Frontal cortex (tissue), 4 donors: ENCODE data around the gene NPM3. TPM values are rescaled to one million over a fixed set of nuclear protein-coding genes. Genes with fewer than 3 reads are reported as not detected.

Experiments used
- DNase-seq, 2 donors: peaks; one replicate each; pipeline ENCODE4 v3.0.0; 2012; ENCODE audit warnings: low spot score in 2 of 2
- FAIRE-seq: peaks from 2 replicates; lab custom pipeline; 2012; peaks lifted over from hg19 to GRCh38; lab: Jason Lieb, UNC
- total RNA-seq: library from RNA; depleted of rRNA; stranded (reverse); fragments of >200 nt; gene quantifications from one replicate; pipeline ENCODE4 v1.2.3, GENCODE V29; 2014
- donor health status: control.
- donor health status: control.
- donor health status: control.

The NPM3 gene
- total RNA-seq, 1 donor from 2014 or later = 53.4 TPM

DNA sequence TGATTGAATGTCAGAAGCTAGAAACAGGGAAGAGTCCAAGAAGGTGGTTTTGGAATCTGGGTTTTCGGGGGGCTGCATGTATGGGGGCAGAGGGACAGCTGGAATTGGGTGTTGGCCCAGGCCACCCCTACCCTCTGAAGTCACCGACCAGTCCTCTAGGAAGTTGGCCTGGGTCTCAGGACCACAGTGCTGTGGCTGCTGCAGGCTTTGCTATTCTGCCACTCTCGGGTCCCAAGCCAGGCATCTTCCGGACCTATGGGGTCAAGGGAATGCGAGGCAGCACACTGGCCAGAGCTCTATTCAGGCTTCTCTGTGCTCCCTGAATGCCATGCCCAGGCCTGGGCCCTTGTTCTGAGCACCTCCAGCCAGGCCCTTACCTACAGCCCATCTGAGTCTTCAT lies 20.5 kb downstream of the NPM3 start:
- DNase-seq (no peak), FAIRE-seq (no peak)

DNA sequence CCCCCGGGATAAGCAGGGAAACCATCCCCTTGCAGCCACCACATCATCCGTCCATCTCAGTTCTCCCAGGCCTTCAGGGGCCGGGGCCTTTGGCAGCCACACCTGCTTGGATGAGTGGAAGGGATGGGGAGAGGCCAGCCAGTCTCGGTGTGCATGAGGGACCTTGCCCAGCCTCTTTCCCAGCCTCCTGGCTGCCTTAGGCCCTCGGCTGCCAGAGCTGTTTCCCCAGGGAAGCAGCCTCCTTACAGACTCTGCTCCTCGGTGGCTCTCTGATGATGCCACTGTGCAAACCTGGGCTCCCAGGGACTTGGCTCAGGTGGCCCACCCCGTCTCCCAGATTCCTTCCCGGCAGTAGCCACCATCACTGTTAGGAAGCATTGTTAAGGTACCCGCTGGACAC lies 22.0 kb downstream of the NPM3 start:
- no peak for FAIRE-seq
- DNase-seq = no peak

DNA sequence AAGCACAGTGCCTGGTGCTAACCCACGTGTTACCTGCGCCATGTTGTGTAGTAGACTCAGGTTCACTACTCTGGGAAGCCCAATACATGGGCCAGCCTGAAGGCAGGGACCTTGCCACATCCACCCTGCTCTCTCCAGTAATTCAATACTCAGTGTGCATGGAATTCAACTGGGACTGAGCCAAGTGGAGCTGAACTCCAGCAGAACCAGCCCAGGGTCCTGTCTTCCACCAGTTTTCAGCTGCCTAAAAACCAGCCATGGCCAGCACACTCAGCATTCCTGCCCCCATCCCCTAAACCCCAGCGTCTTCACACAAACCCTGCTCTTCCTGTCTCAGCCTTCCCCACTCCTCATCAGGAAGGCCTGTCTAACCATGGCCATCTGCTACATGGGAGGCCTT lies 22.7 kb downstream of the NPM3 start:
- FAIRE-seq = no peak

DNA sequence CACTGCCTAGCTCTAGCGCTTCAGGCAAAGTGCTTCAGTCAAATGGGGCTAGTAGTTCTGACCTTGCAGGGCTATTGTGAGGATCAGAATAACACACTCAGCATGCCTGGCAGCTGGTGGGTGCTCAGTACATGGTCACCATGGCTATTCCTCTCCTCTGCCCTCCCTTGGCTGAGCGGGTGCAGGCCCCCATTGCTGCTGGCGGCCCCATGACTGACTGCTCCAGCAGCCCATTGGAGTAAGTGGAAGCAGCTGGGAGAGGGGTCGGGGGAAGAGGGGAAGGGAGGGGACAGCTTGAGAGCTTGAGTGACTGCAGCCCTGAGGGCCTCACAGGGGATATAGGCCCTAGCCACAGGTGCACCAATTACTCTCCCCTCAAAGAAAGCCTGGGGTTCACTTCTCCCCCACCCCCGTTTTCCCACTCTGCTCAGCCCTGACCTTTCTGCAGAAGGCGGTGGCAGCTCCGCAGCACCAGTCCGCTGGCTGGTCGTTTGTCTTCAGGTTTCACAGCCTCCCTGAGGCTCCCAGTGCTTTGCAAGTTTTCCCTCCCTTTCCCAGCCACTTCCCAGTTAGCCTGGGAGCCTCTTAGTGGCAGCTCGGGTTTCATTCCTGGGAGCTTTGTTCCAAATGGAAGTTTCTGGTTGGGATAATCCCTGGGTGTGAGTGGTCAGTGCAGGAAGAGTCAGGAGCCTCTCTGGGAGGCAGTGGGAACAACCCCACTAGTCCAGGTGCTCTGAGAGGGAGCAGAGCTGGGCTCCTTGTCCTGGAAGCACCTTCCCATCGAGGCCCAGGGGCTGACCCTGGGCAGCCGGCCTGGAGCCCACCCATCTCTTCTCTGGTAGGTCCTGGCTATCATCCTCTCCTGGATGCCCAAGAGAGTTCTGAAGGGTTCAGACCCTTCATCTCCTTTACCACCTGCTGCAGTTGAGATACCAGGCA lies 23.7 kb downstream of the NPM3 start:
- FAIRE-seq (no peak), DNase-seq (no peak)

More for the DNA sequence above, 22.7 kb downstream of the NPM3 start:
- no peak for DNase-seq

DNA sequence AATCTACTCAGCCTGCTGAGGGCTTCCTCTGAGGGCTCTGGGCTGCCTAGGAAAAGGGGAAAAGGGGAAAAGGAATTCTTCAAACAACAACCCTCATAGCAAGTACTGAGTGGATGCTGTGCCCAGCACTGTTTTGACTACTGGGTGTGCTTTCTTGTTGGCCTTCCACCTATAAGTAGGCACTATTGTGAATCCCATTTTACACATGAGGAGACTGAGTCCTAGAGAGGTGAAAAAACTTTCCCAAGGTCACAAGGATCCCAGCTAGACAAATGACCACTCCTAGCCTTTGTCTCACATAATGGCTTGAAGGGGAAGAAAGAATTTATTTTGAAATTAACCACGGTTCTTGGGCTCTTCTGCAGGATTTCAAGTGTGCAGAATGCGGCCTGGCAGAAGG lies 24.4 kb downstream of the NPM3 start:
- FAIRE-seq = no peak
- DNase-seq = no peak

DNA sequence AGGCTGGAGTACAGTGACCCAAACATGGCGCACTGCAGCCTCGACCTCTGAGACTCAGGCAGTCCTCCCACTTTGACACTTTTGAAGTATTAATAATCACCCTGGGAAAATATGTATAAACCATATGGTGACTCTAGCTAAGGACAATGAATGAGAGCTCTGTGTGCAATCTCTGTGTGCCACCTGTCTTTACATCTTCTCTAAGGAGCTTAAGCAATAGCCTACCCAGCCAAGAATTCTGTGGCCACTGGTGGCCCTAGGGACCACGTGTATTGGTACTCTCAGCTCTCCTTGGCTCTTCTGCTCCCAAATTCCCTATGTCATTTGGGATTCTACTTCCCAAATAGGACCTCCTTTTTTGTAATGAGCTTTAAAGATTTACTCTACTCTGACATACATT lies 31.0 kb downstream of the NPM3 start:
- FAIRE-seq (no peak), DNase-seq (no peak)

DNA sequence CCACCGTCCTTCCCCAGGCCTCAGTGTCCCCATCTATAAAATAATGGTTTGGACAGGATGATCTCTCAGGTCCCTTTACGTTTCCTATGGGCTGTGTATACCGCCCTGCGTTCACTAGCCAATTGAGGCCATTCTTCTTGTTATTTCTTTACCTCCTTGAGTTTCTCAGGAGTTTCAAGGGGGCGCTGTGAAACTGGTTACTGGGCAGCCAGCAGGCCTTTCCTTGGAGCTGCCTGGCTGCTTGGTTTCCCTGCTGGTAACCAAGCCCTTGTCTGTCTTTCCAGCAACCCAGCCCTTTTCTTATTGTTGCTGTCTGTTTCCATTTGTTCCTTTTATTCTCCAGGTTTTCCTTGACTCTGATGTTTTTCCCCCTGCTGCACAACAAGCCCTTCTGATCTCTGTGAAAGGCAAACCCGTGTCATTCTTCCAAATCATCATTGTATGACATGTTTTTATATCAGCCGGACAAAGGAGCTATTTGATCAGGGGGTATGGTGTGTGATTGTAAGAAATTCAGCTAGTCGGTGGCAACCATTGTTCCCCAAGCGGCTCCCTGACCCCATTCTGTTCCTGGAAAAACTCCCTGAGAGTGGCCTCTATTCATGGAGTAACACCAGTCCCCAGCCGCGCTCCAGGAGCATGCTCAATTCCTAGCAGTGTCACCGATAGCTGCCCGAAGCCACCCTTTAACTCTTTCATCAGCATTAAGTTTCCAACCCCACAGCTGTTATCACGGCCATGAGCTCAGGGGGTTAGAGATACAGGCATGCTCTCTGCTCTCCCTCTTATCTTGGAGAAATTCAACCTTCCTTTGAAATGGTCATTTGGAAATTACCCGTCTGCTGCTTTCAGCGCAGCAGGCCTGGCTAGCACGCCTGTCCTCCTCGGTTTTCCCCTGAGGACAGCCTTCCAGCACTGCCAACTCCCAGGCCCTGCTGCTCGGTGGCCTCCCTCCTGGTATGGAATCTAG lies 33.9 kb downstream of the NPM3 start:
- no peak for FAIRE-seq
- no peak for DNase-seq

DNA sequence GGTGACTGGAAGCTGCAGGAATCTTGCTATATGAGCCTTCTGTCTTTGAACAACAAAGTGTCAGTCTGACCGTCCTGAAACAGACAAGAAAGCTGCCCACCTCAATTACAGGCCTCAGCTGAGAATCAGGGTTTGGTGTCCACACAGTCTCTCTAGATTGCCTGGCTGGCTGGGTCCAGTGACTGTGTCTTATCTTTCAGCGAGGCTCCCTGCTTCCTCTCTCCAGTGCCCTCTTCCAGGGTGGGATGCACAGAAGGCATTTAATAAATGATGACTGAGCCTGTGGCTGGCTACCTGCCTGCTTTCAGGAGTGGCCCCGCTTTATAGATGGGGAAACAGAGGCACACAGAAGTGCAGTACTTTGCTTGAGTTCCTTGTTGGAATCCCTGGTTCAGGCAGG lies 34.8 kb downstream of the NPM3 start:
- DNase-seq (no peak), FAIRE-seq (no peak)

DNA sequence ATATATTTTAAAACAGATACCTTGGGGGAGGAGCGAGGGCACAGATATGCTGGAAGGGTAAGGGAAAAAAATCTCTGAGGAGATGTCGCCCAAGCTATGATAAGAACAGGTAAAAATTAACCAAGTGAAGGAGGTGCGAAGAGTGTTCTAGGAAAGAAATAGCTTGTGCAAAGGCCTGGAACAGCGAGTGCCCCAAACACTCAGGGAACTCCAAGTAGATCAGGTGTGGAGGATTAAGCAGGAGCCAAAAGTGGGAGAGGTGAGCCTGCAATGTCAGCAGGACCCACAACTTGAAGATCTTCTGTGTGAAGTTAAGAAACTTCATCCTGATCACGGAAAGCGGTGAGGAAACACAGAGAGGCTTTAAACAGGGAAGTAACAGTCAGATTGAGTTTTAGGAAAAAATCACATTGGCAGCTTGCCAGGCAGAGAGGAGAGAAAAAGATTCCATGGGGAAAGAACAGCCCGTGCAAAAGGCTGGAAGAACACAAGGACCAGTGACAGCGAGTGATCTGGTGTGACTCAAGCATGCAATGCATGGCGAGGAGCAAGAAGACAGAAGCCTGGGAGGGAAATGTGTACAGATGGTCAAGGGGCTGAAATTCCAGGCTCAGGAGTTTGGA lies 38.1 kb downstream of the NPM3 start:
- DNase-seq (no peak), FAIRE-seq (no peak)

DNA sequence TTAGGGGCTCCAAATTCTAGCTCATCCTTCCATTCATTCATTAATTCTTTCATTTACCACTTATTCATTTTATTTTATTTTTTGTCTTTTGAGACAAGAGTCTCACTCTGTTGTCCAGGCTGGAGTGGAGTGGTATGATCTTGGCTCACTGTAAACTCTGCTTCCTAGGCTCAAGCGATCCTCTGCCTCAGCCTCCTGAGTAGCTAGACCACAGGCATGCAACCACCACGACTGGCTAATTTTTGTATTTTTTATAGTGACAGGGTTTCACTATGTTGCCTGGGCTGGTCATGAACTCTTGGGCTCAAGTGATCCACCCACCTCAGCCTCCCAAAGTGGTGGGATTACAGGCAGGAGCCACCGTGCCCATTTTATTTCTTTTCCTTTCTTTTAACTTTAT lies 39.0 kb downstream of the NPM3 start:
- FAIRE-seq = no peak
- no peak for DNase-seq

DNA sequence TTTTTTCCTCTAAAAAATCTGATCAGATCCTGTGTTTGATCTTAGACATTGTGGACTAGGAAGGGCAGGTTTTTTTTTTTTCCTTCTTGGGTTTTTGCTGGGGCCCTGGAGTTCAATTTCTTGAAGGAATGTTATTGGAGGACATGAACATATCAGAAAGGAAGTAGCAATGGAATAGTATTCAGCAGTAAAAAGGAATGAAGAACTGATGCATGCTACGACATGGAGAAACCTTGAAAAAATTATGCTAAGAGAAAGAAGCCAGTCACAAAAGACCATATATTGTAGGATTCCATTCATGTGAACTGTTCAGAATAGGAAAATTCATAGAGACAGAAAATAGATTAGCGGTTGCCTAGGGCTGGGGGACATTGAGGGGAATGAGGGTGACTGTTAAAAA lies 41.3 kb downstream of the NPM3 start:
- FAIRE-seq = no peak

DNA sequence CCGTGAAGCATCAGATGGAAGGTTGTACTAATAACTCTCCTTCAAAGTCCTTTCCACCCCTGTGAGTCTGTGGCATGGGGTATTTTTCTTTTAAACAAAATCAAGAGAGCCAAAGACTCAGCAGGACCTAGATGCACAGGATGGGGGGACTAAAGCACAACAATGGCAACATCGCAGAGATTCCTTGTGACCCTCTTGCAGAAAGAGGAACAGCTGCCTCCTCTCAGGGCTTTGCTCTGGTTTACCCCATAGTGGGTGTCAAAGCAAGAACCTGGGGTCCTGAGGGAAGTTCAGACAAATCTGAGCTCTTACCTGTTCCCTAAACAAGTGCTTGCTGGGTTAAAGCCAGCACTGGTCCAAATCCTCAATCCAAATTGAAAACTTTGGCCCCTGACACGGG lies 46.6 kb downstream of the NPM3 start:
- FAIRE-seq (no peak), DNase-seq (no peak)

More for the DNA sequence above, 41.3 kb downstream of the NPM3 start:
- no peak for DNase-seq

DNA sequence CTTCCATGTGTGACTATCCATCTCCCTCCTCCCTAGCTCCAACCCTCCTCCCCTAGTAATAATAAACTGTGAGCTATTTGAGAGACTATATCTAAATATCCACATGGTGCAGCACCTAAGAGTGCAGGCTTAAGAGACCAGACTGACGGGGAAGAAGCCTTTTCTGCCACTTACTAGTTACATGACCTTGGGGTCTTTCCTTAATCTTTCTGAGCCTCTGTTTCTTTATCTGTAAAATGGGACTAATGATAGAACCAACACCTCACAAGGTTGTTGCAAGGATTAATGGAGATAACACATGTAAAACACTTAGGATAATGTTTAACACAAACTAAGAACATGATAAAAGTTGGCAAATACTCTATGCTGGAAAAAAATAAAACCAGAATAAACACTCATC lies 51.1 kb downstream of the NPM3 start:
- FAIRE-seq (no peak), DNase-seq (no peak)

Other genes starting within 250 kb of the NPM3 start
- 6.5 TPM for gene POLL, start 195.2 kb downstream of the NPM3 start, total RNA-seq
- 28.5 TPM for gene DPCD, start 195.1 kb downstream of the NPM3 start, total RNA-seq
- 75.4 TPM for gene FBXW4, start 88.3 kb downstream of the NPM3 start, total RNA-seq
- gene FGF8, start 7.3 kb downstream of the NPM3 start, total RNA-seq = not detected
- 407 TPM for gene OGA, start 35.0 kb upstream of the NPM3 start, total RNA-seq
- gene KCNIP2, start 60.4 kb upstream of the NPM3 start, total RNA-seq = 12.6 TPM